ENCODE measurements around the gene SLITRK4. TPM values are rescaled to one million over a fixed set of nuclear protein-coding genes. Genes with fewer than 3 reads are reported as not detected.

Gene SLITRK4
- total RNA-seq, 1 experiment from 2014 or later: 1.5 TPM

DNA sequence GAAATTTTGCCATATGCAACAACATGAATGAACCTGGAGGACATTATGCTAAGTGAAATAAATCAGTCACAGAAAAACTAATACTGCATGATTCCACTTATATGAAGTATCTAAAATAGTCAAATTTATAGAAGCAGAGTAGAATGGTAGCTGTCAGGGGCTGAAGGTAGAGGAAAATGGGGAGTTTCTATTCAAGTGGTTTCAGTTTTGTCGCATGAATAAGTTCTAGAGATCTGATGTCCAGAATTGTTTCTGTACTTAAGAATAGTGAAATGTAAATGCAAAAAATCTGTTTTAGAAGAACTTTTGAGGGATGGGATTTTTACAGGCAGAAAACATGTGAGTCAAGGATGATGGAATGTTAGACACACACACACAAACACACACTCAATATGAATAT lies 34.1 kb downstream of the SLITRK4 start:
- Histone ChIP-seq H3T11ph (ENCODE audit: low read length) (no peak overlapping the region), H3K79me1 (ENCODE audit: insufficient read depth, low read depth, low read length, poor library complexity, severe bottlenecking) (no peaks in the 10 kb centered on the region), H3K23me2 (ENCODE audit: insufficient read length, low read depth, low read length, poor library complexity, severe bottlenecking) (no peaks in the 10 kb centered on the region), H2BK12ac (ENCODE audit: insufficient read length, low read depth, low read length) (no peak overlapping the region), H2BK5ac (ENCODE audit: insufficient read length, low read length) (no peak overlapping the region), H2BK20ac (ENCODE audit: low read depth, low read length, poor library complexity, severe bottlenecking) (no peak overlapping the region), H4K20me1 (ENCODE audit: control insufficient read depth, insufficient read depth, insufficient read length) (no peaks in the 10 kb centered on the region), H3K23ac (ENCODE audit: insufficient read length, low read depth, low read length) (no peak overlapping the region), H2BK120ac (ENCODE audit: low read depth, low read length, poor library complexity, severe bottlenecking) (no peak overlapping the region), H3K4ac (ENCODE audit: low read depth, low read length) (no peak overlapping the region), H4K8ac (replicated peaks; ENCODE audit: insufficient read length, low read depth, low read length) (no peak overlapping the region), H3K56ac (ENCODE audit: insufficient read length, low read depth, low read length) (no peak overlapping the region), H4K5ac (ENCODE audit: insufficient read length, low read depth, low read length) (no peak overlapping the region), H3K9me3 (ENCODE audit: control insufficient read depth, low read depth, low read length) (peaks cover 8% of the 10 kb centered on the region), H2BK15ac (ENCODE audit: low read depth, low read length) (no peak overlapping the region), H3K27ac (ENCODE audit: insufficient read length, low read depth, low read length) (no peak overlapping the region), H3K79me2 (ENCODE audit: insufficient read depth, low read length) (no peaks in the 10 kb centered on the region), H3K27me3 (ENCODE audit: insufficient read depth, low read length) (no peaks in the 10 kb centered on the region), H3K4me1 (ENCODE audit: insufficient read depth, low read length) (no peaks in the 10 kb centered on the region), H4K91ac (ENCODE audit: insufficient read length, low read depth, low read length) (no peak overlapping the region), H3K9ac (ENCODE audit: extremely low read depth, insufficient read length, low read length) (no peak overlapping the region), H3K4me2 (ENCODE audit: insufficient read depth, insufficient read length, low read length) (no peak overlapping the region), H3K14ac (ENCODE audit: insufficient read depth, low read length) (no peak overlapping the region), H2AK5ac (ENCODE audit: insufficient read length, low read length) (no peak overlapping the region), H3K18ac (ENCODE audit: insufficient read length, low read depth, low read length) (no peak overlapping the region), H2AFZ (ENCODE audit: low read length) (no peak overlapping the region)
- Mint-ChIP-seq H3K4me3 (no peak overlapping the region), H3K9me3 (peaks cover 76 to 78% of the 10 kb centered on the region in 2 experiments), H3K27me3 (ENCODE audit: low read depth) (no peaks in the 10 kb centered on the region; the same call in 1 of the 2 replicates), H3K27ac (no peak overlapping the region), H3K36me3 (ENCODE audit: insufficient read depth in 1 of 3, low read depth in 3 of 3) (peaks cover 0 to 3% (median 0%) of the 10 kb centered on the region in 3 experiments; a peak in 3 of 7 replicates), H3K4me1 (no peaks in the 10 kb centered on the region)
- DNase-seq: no peak
- no CpG with 5 or more reads among the region's 1 CpG for WGBS (ENCODE audit: extremely low coverage, insufficient read length, low lambda C conversion rate)
- TF ChIP-seq, protein P1, sequence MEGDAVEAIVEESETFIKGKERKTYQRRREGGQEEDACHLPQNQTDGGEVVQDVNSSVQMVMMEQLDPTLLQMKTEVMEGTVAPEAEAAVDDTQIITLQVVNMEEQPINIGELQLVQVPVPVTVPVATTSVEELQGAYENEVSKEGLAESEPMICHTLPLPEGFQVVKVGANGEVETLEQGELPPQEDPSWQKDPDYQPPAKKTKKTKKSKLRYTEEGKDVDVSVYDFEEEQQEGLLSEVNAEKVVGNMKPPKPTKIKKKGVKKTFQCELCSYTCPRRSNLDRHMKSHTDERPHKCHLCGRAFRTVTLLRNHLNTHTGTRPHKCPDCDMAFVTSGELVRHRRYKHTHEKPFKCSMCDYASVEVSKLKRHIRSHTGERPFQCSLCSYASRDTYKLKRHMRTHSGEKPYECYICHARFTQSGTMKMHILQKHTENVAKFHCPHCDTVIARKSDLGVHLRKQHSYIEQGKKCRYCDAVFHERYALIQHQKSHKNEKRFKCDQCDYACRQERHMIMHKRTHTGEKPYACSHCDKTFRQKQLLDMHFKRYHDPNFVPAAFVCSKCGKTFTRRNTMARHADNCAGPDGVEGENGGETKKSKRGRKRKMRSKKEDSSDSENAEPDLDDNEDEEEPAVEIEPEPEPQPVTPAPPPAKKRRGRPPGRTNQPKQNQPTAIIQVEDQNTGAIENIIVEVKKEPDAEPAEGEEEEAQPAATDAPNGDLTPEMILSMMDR (conservative IDR thresholded peaks at IDR 0.05): no peak

Measured in H9 (cell line).